GM23248 (cell line): ENCODE data around the gene TBL1XR1. TPM values are rescaled to one million over a fixed set of nuclear protein-coding genes. Genes with fewer than 3 reads are reported as not detected.

ENCODE experiments used
- DNase-seq: peaks from one replicate; pipeline ENCODE4 v3.0.0-alpha.2; 2015
- H2AFZ ChIP-seq: fragments of 200-600 bp; sonication (generic); 2 replicates; pipeline ENCODE4 v1.6.1; 2016; ENCODE audit warnings: antibody characterized with exemption
- H3F3A ChIP-seq: fragments of 200-600 bp; sonication (generic); 2 replicates; pipeline ENCODE4 v1.6.1; 2016; ENCODE audit warnings: mild to moderate bottlenecking, antibody characterized with exemption, mixed run types; ENCODE audit not compliant: insufficient read depth
- H3K27ac ChIP-seq: fragments of 200-600 bp; sonication (generic); 2 replicates; pipeline ENCODE4 v1.5.1; 2016; ENCODE audit warnings: mild to moderate bottlenecking
- H3K27me3 ChIP-seq: fragments of 200-600 bp; sonication (generic); replicated peaks from 2 replicates; pipeline ENCODE4 v1.6.1; 2016; ENCODE audit warnings: mild to moderate bottlenecking; ENCODE audit not compliant: insufficient read depth
- H3K36me3 ChIP-seq: fragments of 200-600 bp; sonication (generic); 2 replicates; pipeline ENCODE4 v1.6.1; 2016; ENCODE audit warnings: low read depth, mild to moderate bottlenecking
- H3K4me1 ChIP-seq: fragments of 200-600 bp; sonication (generic); 2 replicates; pipeline ENCODE4 v1.6.1; 2016; ENCODE audit warnings: mild to moderate bottlenecking; ENCODE audit not compliant: insufficient read depth
- H3K4me2 ChIP-seq: fragments of 200-600 bp; sonication (generic); one replicate; pipeline ENCODE4 v1.6.1; 2016; ENCODE audit warnings: mild to moderate bottlenecking; ENCODE audit not compliant: unreplicated experiment
- H3K4me3 ChIP-seq: fragments of 200-600 bp; sonication (generic); 2 replicates; pipeline ENCODE4 v1.5.1; 2016; ENCODE audit warnings: mild to moderate bottlenecking
- H3K79me2 ChIP-seq: fragments of 200-600 bp; sonication (generic); 2 replicates; pipeline ENCODE4 v1.6.1; 2016; ENCODE audit warnings: mild to moderate bottlenecking; ENCODE audit not compliant: insufficient read depth
- H3K9ac ChIP-seq: fragments of 200-600 bp; sonication (generic); 2 replicates; pipeline ENCODE4 v1.6.1; 2016; ENCODE audit warnings: mild to moderate bottlenecking
- H3K9me2 ChIP-seq: fragments of 200-600 bp; sonication (generic); 2 replicates; pipeline ENCODE4 v1.6.1; 2016; ENCODE audit warnings: mixed run types, mild to moderate bottlenecking, moderate library complexity; ENCODE audit not compliant: insufficient read depth
- H3K9me3 ChIP-seq: fragments of 200-600 bp; sonication (generic); one replicate; pipeline ENCODE4 v1.6.1; 2017; ENCODE audit warnings: low read depth
- H4K20me1 ChIP-seq: fragments of 200-600 bp; sonication (generic); 2 replicates; pipeline ENCODE4 v1.6.0; 2016; ENCODE audit not compliant: insufficient read depth
- EZH2 ChIP-seq: fragments of 200-600 bp; sonication (generic); IDR thresholded peaks from 2 replicates; pipeline ENCODE4 v1.6.1; 2018; ENCODE audit warnings: antibody characterized with exemption, mild to moderate bottlenecking; ENCODE audit not compliant: insufficient read depth, poor library complexity, severe bottlenecking
- EZH2phosphoT487 ChIP-seq: fragments of 200-600 bp; sonication (generic); IDR thresholded peaks from 2 replicates; pipeline ENCODE4 v1.6.1; 2018; ENCODE audit warnings: antibody characterized with exemption, moderate library complexity, mild to moderate bottlenecking, low read depth; ENCODE audit not compliant: insufficient read depth
- WGBS, 2 experiments: methylation state at CpG; one replicate each; pipeline ENCODE4 v1.1.6; 2015 to 2017; ENCODE audit warnings: low lambda C conversion rate in 2 of 2, low coverage in 1 of 2; ENCODE audit errors: missing lambda C conversion rate in 2 of 2; 5-methylcytosine and 5-hydroxymethylcytosine counted together
- in situ Hi-C: fragments of 300-500 bp; cut with MboI; formaldehyde crosslinking; loops from 2 replicates; pipeline ENCODE4 v1.15.0; 2020
- polyA plus RNA-seq: library from polyadenylated mRNA; unstranded; fragments of >200 nt; fragmentation: Nextera tagmentation; extraction: Ambion mirVana; gene quantifications from 2 replicates; pipeline ENCODE4 v1.2.1, GENCODE V29; 2016
- total RNA-seq: library from RNA; depleted of rRNA; stranded (reverse); fragments of >200 nt; shearing (Covaris generic); gene quantifications from 2 replicates; pipeline ENCODE4 v1.2.3, GENCODE V29; 2014

The TBL1XR1 gene
- total and polyA plus RNA-seq, 2 experiments from 2014 or later, result 41.6 to 87.2 TPM

DNA sequence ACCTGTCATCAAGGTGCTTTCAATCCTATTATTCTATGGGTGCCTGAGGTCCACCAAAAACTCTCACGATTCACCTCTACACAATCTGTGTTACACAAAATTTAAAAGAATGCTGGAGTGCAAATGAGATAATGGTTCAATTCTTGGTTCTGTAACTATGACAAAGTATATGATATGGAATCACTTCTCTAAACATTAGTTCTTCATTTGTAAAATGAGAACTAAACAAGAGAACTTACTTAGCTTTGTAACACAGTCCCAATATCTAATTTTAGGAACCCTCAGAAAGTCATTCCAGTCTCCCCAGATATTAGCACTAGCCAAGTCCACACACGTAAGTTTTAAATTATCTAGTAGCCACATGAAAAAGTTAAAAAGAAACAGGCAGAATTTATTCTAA lies 111.5 kb downstream of the TBL1XR1 start:
- WGBS, 2 experiments, result 50 to 52% methylated on average over 2 of the region's 2 CpGs
- no peak overlapping the region for H2AFZ ChIP-seq
- in situ Hi-C loops, result no loop called here
- no peaks in the 10 kb centered on the region; the same call in 1 of the 2 replicates for H3K4me1 ChIP-seq
- H3K27ac ChIP-seq, result no peak overlapping the region
- 0 out of 2 replicates have a peak, but pooled peaks cover 17% of the 10 kb centered on the region for H4K20me1 ChIP-seq
- peaks cover 99% of the 10 kb centered on the region for H3K79me2 ChIP-seq
- H3K27me3 ChIP-seq, result no peaks in the 10 kb centered on the region
- H3K9me3 ChIP-seq, result no peaks in the 10 kb centered on the region
- no peaks in the 10 kb centered on the region for H3K9me2 ChIP-seq
- TF ChIP-seq EZH2 (no peak), EZH2phosphoT487 (no peak)
- no peak overlapping the region for H3K4me2 ChIP-seq
- no peak for DNase-seq
- no peaks in the 10 kb centered on the region for H3F3A ChIP-seq
- no peak overlapping the region for H3K4me3 ChIP-seq
- H3K36me3 ChIP-seq, result no peaks in the 10 kb centered on the region
- H3K9ac ChIP-seq, result no peak overlapping the region

DNA sequence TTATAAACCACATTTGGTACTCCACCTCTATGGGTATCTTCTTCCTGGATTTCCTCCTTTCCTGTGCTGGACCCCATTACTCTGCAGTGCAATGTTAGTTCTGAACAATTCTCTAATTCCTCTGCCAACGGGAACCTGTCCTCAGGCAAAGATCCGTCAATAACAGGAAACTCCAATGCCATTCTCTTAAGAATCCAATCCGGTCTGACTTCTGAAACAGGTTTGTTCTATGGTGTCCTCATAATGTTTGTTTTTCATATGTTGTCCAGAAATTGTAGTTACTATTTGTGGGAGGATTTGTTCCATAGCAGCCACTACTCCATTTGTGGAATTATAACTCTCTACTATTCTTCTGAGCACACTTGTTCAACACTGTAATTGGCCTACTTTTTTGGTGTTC lies 112.7 kb downstream of the TBL1XR1 start:
- WGBS, 2 experiments, result 97% methylated on average over 3 of the region's 3 CpGs
- Histone ChIP-seq H3K27me3 (no peaks in the 10 kb centered on the region), H2AFZ (no peak overlapping the region), H3F3A (no peaks in the 10 kb centered on the region), H4K20me1 (0 out of 2 replicates have a peak, but pooled peaks cover 17% of the 10 kb centered on the region), H3K36me3 (no peaks in the 10 kb centered on the region), H3K27ac (no peak overlapping the region), H3K9me3 (no peaks in the 10 kb centered on the region), H3K4me2 (no peak overlapping the region), H3K9me2 (no peaks in the 10 kb centered on the region), H3K79me2 (peaks cover 100% of the 10 kb centered on the region), H3K4me3 (no peak overlapping the region), H3K4me1 (no peaks in the 10 kb centered on the region; the same call in 1 of the 2 replicates), H3K9ac (no peak overlapping the region)
- no peak for TF ChIP-seq EZH2phosphoT487
- no peak for TF ChIP-seq EZH2
- DNase-seq, result no peak
- in situ Hi-C loops, result no loop called here

DNA sequence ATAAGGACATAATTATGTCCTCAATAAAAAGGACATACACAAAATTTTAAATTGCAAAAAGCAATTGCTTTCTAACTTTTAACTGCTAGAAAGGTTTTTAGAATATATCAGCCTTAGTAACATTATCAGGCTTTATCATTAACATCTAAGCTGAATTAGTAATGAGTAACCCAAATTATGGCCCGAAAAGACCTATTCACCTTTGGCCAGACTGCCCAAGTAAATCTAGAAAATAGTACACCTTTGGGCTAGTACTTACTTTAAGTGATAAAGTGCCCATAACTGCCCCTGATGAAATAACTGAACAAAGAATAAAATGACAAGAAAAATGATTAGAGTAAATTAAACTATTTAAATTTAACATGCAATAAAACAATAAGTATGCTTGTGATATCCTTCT lies 117.2 kb downstream of the TBL1XR1 start:
- in situ Hi-C loops, result no loop called here
- H4K20me1 ChIP-seq, result 0 out of 2 replicates have a peak, but pooled peaks cover 11% of the 10 kb centered on the region
- peaks cover 100% of the 10 kb centered on the region for H3K79me2 ChIP-seq

DNA sequence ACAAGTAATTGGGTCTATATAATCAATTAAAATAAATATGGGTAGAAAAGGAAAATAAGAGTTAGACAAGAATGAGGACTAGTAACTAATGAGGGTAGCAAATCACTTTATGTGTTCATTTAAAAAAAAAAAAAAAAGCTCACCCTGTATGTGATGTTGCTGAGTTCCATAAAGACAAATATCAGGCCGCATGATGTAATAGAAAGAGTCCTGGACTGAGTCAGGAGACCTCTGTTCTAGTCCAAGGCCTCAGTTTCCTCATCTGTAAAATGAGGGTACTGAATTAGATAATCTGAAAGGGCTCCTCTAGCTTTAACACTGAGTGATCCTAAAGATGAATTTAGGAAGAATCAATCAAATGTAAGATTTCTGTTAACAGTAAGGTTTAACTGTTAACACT lies 117.6 kb downstream of the TBL1XR1 start:
- H4K20me1 ChIP-seq, result peaks cover 7% of the 10 kb centered on the region; the same call in 1 of the 2 replicates
- H3K27me3 ChIP-seq, result no peaks in the 10 kb centered on the region
- no peaks in the 10 kb centered on the region for H3K9me3 ChIP-seq
- no peak overlapping the region for H3K4me3 ChIP-seq
- H3K4me2 ChIP-seq, result no peak overlapping the region
- no peak overlapping the region for H2AFZ ChIP-seq
- H3K4me1 ChIP-seq, result no peaks in the 10 kb centered on the region; the same call in 1 of the 2 replicates
- in situ Hi-C loops, result no loop called here
- DNase-seq, result no peak
- no peaks in the 10 kb centered on the region for H3F3A ChIP-seq
- no peak overlapping the region for H3K9ac ChIP-seq
- whole genome bisulfite sequencing, 2 experiments, result 73 to 84% methylated on average over 1 of the region's 1 CpG
- peaks cover 100% of the 10 kb centered on the region for H3K79me2 ChIP-seq
- no peak for TF ChIP-seq EZH2
- no peak for TF ChIP-seq EZH2phosphoT487
- H3K36me3 ChIP-seq, result peaks cover 3% of the 10 kb centered on the region; the same call in 1 of the 2 replicates
- H3K9me2 ChIP-seq, result no peaks in the 10 kb centered on the region
- no peak overlapping the region for H3K27ac ChIP-seq

More for the DNA sequence above, 117.2 kb downstream of the TBL1XR1 start:
- TF ChIP-seq EZH2 (no peak), EZH2phosphoT487 (no peak)
- no peak overlapping the region for H2AFZ ChIP-seq
- H3K9ac ChIP-seq, result no peak overlapping the region
- no peaks in the 10 kb centered on the region for H3F3A ChIP-seq
- no peaks in the 10 kb centered on the region; the same call in 1 of the 2 replicates for H3K4me1 ChIP-seq
- H3K9me2 ChIP-seq, result no peaks in the 10 kb centered on the region
- WGBS, 2 experiments, result 91 to 94% methylated on average over 1 of the region's 1 CpG
- H3K4me2 ChIP-seq, result no peak overlapping the region
- no peak for DNase-seq
- H3K4me3 ChIP-seq, result no peak overlapping the region
- H3K27ac ChIP-seq, result no peak overlapping the region
- no peaks in the 10 kb centered on the region for H3K27me3 ChIP-seq
- H3K36me3 ChIP-seq, result peaks cover 3% of the 10 kb centered on the region; the same call in 1 of the 2 replicates
- no peaks in the 10 kb centered on the region for H3K9me3 ChIP-seq
